A673 (cell line): ENCODE measurements around the gene MRPL57.

Source experiments
- CTCF ChIP-seq: fragments of 300-800, 200-600 bp; sonication (generic); conservative IDR thresholded peaks from 2 replicates; pipeline ENCODE4 v1.5.1; 2017; ENCODE audit warnings: low read depth, mild to moderate bottlenecking, antibody characterized with exemption, low read length, moderate library complexity, mixed read lengths
- EZH2 ChIP-seq: fragments of 200-600 bp; sonication (generic); IDR thresholded peaks from 2 replicates; pipeline ENCODE4 v1.6.1; 2017; ENCODE audit warnings: borderline replicate concordance, low read depth, mild to moderate bottlenecking, mixed read lengths, antibody characterized with exemption, low read length; ENCODE audit not compliant: poor library complexity, severe bottlenecking

- TF ChIP-seq CTCF (no peak), EZH2 (no peak)
Measured at GRCh38 chr13:21176982-21177284, 475 bp downstream of the MRPL57 start.
